ENCODE results near the gene NTNG2.

The NTNG2 gene

DNA sequence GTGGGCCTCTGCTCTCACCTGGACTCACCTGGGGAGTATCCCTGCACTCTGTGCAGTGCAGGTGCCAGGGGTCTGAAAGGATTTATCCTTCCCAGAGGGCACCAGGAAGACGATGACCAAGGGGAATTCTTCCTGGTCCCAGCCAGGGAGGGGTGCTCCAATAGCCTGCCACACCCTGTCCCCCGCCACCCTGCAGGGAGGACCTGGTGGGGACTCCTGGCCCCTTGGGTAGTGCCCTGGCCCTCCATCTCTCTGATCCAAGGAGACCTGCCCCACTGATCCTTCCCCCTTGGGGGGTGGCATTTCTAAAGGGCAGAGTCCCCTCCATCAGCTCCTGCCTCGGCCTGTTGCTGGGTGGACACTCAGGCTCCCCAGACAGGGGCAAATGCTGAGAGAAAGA, 70.7 kb downstream of the NTNG2 start:
- Histone ChIP-seq H3K27me3 (no peaks in the 10 kb centered on the region), H3K27ac (no peak overlapping the region), H3K36me3 (peaks cover 37% of the 10 kb centered on the region), H3K9me3 (no peaks in the 10 kb centered on the region), H3K4me1 (ENCODE audit: control insufficient read depth in 1 of 2, insufficient read depth in 1 of 2, low read depth in 1 of 2, low read length in 1 of 2) (peaks cover 17 to 18% of the 10 kb centered on the region in 2 experiments), H3K4me3 (ENCODE audit: low read depth in 1 of 2, low read length in 1 of 2) (no peak overlapping the region)
- TF ChIP-seq, protein P1, sequence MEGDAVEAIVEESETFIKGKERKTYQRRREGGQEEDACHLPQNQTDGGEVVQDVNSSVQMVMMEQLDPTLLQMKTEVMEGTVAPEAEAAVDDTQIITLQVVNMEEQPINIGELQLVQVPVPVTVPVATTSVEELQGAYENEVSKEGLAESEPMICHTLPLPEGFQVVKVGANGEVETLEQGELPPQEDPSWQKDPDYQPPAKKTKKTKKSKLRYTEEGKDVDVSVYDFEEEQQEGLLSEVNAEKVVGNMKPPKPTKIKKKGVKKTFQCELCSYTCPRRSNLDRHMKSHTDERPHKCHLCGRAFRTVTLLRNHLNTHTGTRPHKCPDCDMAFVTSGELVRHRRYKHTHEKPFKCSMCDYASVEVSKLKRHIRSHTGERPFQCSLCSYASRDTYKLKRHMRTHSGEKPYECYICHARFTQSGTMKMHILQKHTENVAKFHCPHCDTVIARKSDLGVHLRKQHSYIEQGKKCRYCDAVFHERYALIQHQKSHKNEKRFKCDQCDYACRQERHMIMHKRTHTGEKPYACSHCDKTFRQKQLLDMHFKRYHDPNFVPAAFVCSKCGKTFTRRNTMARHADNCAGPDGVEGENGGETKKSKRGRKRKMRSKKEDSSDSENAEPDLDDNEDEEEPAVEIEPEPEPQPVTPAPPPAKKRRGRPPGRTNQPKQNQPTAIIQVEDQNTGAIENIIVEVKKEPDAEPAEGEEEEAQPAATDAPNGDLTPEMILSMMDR (IDR thresholded peaks at IDR 0.05): no peak

DNA sequence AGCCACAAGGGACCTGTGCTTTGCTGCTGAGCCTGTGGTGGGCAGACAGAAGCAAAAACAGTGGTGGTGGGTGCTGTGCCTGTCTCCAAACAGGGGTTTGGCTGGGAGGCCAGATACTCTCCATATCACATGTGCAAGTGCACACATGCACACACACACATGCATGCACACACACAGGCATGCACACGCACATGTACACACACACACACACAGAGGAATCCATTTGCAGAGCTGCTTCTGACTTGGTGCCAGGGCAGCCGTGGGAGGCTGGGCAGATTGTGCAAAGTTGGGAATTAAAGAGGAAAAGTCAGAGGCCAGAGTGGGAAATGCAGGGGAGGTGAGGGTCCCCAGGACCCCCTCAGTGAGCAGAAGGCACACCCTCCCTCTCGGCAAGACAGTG, 71.3 kb downstream of the NTNG2 start:
- Histone ChIP-seq H3K27ac (no peak overlapping the region), H3K27me3 (no peaks in the 10 kb centered on the region), H3K4me3 (ENCODE audit: low read depth in 1 of 2, low read length in 1 of 2) (no peak overlapping the region), H3K9me3 (no peaks in the 10 kb centered on the region), H3K4me1 (ENCODE audit: control insufficient read depth in 1 of 2, insufficient read depth in 1 of 2, low read depth in 1 of 2, low read length in 1 of 2) (peaks cover 23 to 24% of the 10 kb centered on the region in 2 experiments), H3K36me3 (peaks cover 33% of the 10 kb centered on the region)
- TF ChIP-seq, protein P1 (IDR thresholded peaks at IDR 0.05): no peak

DNA sequence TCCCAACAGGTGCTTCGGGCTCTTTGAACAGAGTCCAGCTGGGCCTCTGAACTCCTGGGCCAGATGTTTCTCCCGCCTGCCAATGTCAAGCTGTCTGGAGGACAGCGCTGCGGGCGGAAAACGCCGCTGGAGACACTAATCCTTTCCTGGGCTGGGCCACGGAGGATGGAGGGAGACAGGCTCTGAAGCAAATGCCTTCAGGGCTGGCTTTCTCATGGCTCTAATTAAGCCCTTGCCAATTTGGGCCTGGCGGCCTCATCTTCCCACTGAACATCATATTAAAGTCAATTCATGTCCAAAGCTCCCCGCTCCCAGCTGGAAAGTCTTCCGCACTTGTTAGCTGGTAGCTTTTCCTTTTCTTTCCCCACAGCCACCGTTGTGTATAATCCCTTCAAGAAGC, 72.7 kb downstream of the NTNG2 start:
- no peaks in the 10 kb centered on the region for H3K27me3 ChIP-seq
- peaks cover 22% of the 10 kb centered on the region for H3K36me3 ChIP-seq
- no peak overlapping the region for H3K4me3 ChIP-seq (ENCODE audit: low read depth in 1 of 2, low read length in 1 of 2)
- H3K9me3 ChIP-seq: no peaks in the 10 kb centered on the region
- TF ChIP-seq, protein P1 (IDR thresholded peaks at IDR 0.05): no peak
- H3K27ac ChIP-seq: no peak overlapping the region
- H3K4me1 ChIP-seq (ENCODE audit: control insufficient read depth in 1 of 2, insufficient read depth in 1 of 2, low read depth in 1 of 2, low read length in 1 of 2): peaks cover 37 to 38% of the 10 kb centered on the region in 2 experiments

DNA sequence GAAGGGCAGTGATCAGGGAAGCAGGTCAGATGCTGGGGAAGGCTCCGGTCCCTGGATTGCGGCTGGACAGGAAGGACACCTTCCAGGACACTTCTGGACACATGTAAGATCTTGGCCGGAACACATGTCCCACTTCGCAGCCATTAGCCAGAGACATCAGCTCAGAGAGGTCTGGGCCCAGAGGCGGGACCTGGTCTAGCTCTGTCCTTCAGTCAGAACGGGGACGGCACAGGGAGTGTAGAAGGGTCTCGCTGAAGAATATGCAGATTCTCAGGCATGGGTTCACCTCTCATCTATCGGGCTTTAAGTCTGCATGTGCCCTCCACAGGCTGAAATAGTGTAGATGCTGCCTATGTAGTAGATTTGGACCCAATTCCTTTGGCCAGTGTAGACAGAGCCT, 73.3 kb downstream of the NTNG2 start:
- Histone ChIP-seq H3K4me3 (ENCODE audit: low read depth in 1 of 2, low read length in 1 of 2) (no peak overlapping the region), H3K27me3 (no peaks in the 10 kb centered on the region), H3K4me1 (ENCODE audit: control insufficient read depth in 1 of 2, insufficient read depth in 1 of 2, low read depth in 1 of 2, low read length in 1 of 2) (peaks cover 43 to 44% of the 10 kb centered on the region in 2 experiments), H3K27ac (no peak overlapping the region), H3K9me3 (no peaks in the 10 kb centered on the region), H3K36me3 (peaks cover 16% of the 10 kb centered on the region)
- TF ChIP-seq, protein P1 (IDR thresholded peaks at IDR 0.05): no peak

DNA sequence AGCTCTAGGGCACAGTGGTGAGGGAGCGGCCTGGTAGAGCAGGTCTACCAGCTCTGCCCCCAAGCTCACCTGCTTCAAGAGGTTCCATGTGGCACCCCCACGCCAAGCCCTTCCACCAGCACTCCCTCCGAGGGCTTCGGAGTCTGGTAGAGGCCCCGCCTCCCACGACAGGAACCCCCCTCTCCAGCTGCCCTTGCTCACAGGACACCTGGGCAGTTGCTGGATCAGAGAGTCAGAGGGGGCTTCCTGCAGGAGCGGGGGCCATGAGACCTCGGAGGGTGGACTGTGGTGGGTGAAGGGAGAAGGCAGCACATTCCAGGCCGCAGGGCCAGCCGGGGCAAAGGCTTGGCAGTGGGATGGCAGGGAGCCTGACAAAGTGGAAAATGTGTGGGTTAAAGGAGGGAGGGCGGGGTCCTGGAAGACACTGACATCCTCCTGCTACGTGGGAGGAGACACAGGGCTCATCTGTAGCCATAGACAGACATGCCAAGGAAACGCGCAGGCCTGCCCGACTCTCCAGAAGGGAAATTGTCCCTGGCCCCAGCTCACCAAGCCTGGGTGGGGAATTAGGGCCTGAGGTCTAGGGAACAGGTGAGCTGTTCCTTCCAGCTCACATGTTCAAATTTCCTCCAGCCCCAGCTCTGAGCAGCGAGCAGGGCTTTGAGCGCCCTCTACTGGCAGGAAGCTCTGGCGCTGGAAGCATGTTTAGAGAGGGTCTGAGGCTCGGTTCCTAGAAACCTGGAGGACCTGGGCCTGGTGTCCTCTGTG, 74.2 kb downstream of the NTNG2 start:
- Histone ChIP-seq H3K9me3 (no peaks in the 10 kb centered on the region), H3K4me3 (ENCODE audit: low read depth in 1 of 2, low read length in 1 of 2) (no peak overlapping the region), H3K27ac (peak overlapping the region; percentile 8), H3K36me3 (peaks cover 8% of the 10 kb centered on the region), H3K4me1 (ENCODE audit: control insufficient read depth in 1 of 2, insufficient read depth in 1 of 2, low read depth in 1 of 2, low read length in 1 of 2) (peaks cover 51 to 53% of the 10 kb centered on the region in 2 experiments), H3K27me3 (no peaks in the 10 kb centered on the region)
- TF ChIP-seq, protein P1 (IDR thresholded peaks at IDR 0.05): peak; percentile 92
